SJSA1 (cell line): ENCODE measurements around the gene FGD5. TPM values are rescaled to one million over a fixed set of nuclear protein-coding genes. Genes with fewer than 3 reads are reported as not detected.

ENCODE experiments used
- DNase-seq, 2 experiments: peaks; one replicate each; pipeline ENCODE4 v3.0.0-alpha.2; 2015 to 2020; ENCODE audit warnings: low spot score in 2 of 2, low read depth in 1 of 2
- H3K27ac ChIP-seq: fragments of 250-450 bp; sonication (Bioruptor Pico); 2 replicates; pipeline ENCODE4 v1.5.1; 2020; ENCODE audit warnings: mild to moderate bottlenecking, moderate library complexity
- H3K27me3 ChIP-seq: fragments of 250-450 bp; sonication (Bioruptor Pico); replicated peaks from 2 replicates; pipeline ENCODE4 v1.5.1; 2020; ENCODE audit warnings: mild to moderate bottlenecking, moderate library complexity
- H3K36me3 ChIP-seq: fragments of 250-450 bp; sonication (Bioruptor Pico); 2 replicates; pipeline ENCODE4 v1.5.1; 2020; ENCODE audit warnings: mild to moderate bottlenecking
- H3K4me1 ChIP-seq: fragments of 250-450 bp; sonication (Bioruptor Pico); replicated peaks from 2 replicates; pipeline ENCODE4 v1.6.1; 2021; ENCODE audit warnings: mild to moderate bottlenecking
- H3K4me3 ChIP-seq: fragments of 250-450 bp; sonication (Bioruptor Pico); 2 replicates; pipeline ENCODE4 v1.5.1; 2020; ENCODE audit warnings: mild to moderate bottlenecking
- H3K9me3 ChIP-seq: fragments of 250-450 bp; sonication (Bioruptor Pico); replicated peaks from 2 replicates; pipeline ENCODE4 v1.5.1; 2020; ENCODE audit warnings: mild to moderate bottlenecking
- total RNA-seq: library from RNA; depleted of rRNA; stranded (reverse); fragments of >200 nt; shearing (Covaris generic); gene quantifications from 2 replicates; pipeline ENCODE4 v1.2.3, GENCODE V29; 2014

Gene FGD5
- total RNA-seq, 1 experiment from 2014 or later = not detected

DNA sequence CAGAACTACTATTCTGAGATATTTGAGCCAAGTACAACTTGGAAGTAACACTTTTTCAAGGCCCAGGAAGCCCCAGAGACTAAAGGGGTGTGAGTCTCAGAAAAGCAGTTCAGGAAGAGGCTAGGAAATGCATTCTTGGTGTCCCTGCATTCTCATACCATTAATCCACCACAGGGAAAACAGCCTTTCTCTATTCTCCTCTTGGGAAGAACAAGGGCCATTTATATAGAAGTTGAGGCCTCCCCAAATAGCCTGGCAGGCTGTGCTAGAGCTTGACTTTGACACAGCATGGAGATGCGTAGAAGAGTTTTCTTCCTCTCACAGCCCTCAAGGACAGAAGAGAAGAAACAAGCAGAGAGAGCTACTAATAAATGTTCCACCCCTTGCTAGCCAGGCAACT, 123.1 kb downstream of the FGD5 start:
- Histone ChIP-seq H3K9me3 (no peaks in the 10 kb centered on the region), H3K4me1 (peaks cover 6% of the 10 kb centered on the region), H3K27me3 (no peaks in the 10 kb centered on the region), H3K4me3 (no peak overlapping the region), H3K36me3 (peaks cover 31% of the 10 kb centered on the region), H3K27ac (no peak overlapping the region)
- DNase-seq = no peak

- Histone ChIP-seq H3K27ac (no peak overlapping the region), H3K4me1 (peaks cover 6% of the 10 kb centered on the region), H3K4me3 (no peak overlapping the region), H3K36me3 (peaks cover 42% of the 10 kb centered on the region), H3K9me3 (no peaks in the 10 kb centered on the region), H3K27me3 (no peaks in the 10 kb centered on the region)
- DNase-seq = no peak
Observed at GRCh38 chr3:14943042-14943441, 124.3 kb downstream of the FGD5 start.

DNA sequence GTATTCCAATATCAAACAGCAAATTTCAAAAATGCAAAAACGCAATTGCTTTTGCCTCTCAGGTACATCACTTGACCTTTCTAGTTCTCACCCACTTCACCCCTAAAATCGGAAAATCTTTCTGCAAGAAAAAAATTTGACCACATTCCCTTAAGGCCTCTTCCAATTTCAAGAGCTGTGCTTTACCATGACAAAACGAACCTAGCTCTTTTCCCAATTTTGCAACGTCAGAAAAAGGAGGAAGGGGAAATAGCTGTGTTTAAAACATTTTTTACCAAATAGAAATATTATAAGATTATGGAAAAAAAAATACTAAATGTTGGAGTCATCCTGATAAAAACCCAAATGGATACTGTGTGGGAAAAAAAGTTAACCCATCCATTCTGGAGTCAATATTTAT, 127.5 kb downstream of the FGD5 start:
- Histone ChIP-seq H3K9me3 (no peaks in the 10 kb centered on the region), H3K27me3 (no peaks in the 10 kb centered on the region), H3K4me1 (peaks cover 15% of the 10 kb centered on the region), H3K36me3 (peaks cover 61% of the 10 kb centered on the region), H3K4me3 (peak overlapping the region; percentile 73), H3K27ac (no peak overlapping the region)
- DNase-seq = no peak

DNA sequence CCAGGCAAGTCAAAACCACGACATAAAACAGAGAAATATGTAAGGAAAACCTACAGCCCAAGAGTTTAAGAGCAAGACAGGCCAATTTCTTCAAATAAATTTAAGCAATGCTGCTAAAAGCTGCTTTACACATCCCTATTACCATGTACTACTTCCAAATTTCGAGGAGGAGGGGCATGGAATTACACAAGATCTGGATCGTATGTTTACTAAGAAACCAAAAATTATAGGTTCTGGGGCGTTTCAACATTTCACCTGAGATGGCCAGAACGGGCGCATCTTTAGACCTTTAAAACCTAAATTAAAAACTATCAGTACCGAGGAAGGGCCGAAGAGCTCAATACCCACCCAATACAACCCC, 128.0 kb downstream of the FGD5 start:
- Histone ChIP-seq H3K27ac (peak overlapping the region; percentile 99), H3K4me1 (peaks cover 15% of the 10 kb centered on the region), H3K9me3 (no peaks in the 10 kb centered on the region), H3K36me3 (peaks cover 61% of the 10 kb centered on the region), H3K4me3 (peak overlapping the region; percentile 73), H3K27me3 (no peaks in the 10 kb centered on the region)
- no peak for DNase-seq

GRCh38 chr3:14947100-14947885, 128.5 kb downstream of the FGD5 start, which contains the start of gene NR2C2:
Gene NR2C2, plus strand, starts transcription at chr3:14947583. Its CDS starts 56,332 bp downstream, at chr3:15003915.
- H3K4me1 ChIP-seq = peaks cover 15% of the 10 kb centered on the region
- no peaks in the 10 kb centered on the region for H3K9me3 ChIP-seq
- H3K27ac ChIP-seq = peak within 1 kb of the TSS; percentile 99
- peak within 1 kb of the TSS; percentile 73 for H3K4me3 ChIP-seq
- DNase-seq = peak; percentile 70 to 79
- H3K27me3 ChIP-seq = no peaks in the 10 kb centered on the region
- peaks cover 61% of the 10 kb centered on the region for H3K36me3 ChIP-seq

DNA sequence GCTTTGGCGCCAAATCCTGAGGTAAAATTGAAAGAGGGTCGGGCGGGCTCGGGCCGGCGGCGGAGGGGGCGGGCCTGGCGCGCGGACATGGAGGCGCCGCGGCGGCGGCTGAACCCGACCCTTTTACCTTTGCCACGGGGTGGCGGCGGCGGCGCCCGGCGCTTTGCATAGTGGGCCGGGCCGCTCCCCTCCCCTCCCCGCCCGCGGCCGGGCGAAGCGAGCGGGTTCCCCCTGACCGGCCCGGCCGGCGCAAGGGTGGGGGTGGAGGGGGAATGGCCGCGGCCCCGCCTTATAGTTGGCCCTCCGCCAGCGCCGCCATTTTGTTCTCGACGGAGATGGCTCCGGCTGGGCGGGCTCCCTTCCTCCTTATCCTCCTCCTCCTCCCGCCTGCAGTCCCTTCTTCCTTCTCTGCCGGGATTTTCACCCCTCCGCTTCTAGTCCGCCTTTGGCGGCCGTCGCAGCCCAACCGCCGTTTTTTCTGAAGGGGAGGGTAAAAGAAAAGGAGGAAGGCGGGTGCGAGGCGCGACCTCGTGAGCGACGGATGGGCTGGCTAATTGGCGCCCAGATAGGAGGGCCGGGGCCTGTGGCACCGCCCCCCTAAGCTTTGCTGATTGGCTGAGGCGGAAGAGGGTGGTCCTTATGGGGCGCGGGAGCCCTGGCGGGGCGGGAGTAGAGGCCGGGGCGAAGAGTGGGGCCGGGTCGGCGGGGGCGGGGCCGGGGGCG, 129.3 kb downstream of the FGD5 start:
- Histone ChIP-seq H3K9me3 (no peaks in the 10 kb centered on the region), H3K4me1 (peaks cover 15% of the 10 kb centered on the region), H3K27me3 (no peaks in the 10 kb centered on the region), H3K27ac (peak overlapping the region; percentile 99), H3K36me3 (peaks cover 61% of the 10 kb centered on the region), H3K4me3 (peak overlapping the region; percentile 73)
- peak; percentile 94 to 98 for DNase-seq

DNA sequence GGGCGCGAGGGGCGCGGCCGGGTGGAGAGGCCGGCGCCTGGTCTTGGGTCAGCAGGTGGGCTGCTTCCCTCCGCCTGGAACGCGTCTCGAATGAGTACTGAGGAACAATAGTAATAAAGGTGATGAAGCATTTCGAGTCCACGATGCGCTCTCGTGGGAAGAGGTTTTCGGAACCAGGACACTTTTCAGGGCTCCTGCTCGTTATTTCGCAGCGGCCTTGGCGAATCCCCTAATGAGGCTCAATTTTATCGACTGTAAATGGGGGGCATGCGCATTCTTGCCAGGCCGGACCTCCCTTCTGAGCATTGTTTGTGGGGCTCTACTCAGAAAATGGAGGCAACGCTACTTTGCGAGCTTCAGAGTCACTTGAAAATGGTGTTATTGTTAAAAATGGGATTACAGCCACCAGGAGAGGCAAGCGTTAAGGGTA, 129.9 kb downstream of the FGD5 start:
- H3K36me3 ChIP-seq = peaks cover 57% of the 10 kb centered on the region
- peak in 1 of 2 experiments; percentile 39 for DNase-seq
- H3K27ac ChIP-seq = no peak overlapping the region
- H3K27me3 ChIP-seq = no peaks in the 10 kb centered on the region
- peak overlapping the region; percentile 73 for H3K4me3 ChIP-seq
- peaks cover 15% of the 10 kb centered on the region for H3K4me1 ChIP-seq
- H3K9me3 ChIP-seq = no peaks in the 10 kb centered on the region

GRCh38 chr3:14949126-14949525, 130.4 kb downstream of the FGD5 start:
- Histone ChIP-seq H3K36me3 (peaks cover 52% of the 10 kb centered on the region), H3K4me3 (peak overlapping the region; percentile 73), H3K4me1 (peaks cover 15% of the 10 kb centered on the region), H3K9me3 (no peaks in the 10 kb centered on the region), H3K27ac (no peak overlapping the region), H3K27me3 (no peaks in the 10 kb centered on the region)
- peak in 1 of 2 experiments; percentile 7 for DNase-seq

GRCh38 chr3:14950274-14950673, 131.5 kb downstream of the FGD5 start:
- H3K9me3 ChIP-seq = no peaks in the 10 kb centered on the region
- no peaks in the 10 kb centered on the region for H3K27me3 ChIP-seq
- H3K4me1 ChIP-seq = peaks cover 15% of the 10 kb centered on the region
- DNase-seq = no peak
- no peak overlapping the region for H3K27ac ChIP-seq
- peaks cover 41% of the 10 kb centered on the region for H3K36me3 ChIP-seq
- no peak overlapping the region for H3K4me3 ChIP-seq

GRCh38 chr3:14957153-14957552, 138.4 kb downstream of the FGD5 start:
- no peaks in the 10 kb centered on the region for H3K9me3 ChIP-seq
- DNase-seq = no peak
- H3K4me3 ChIP-seq = no peak overlapping the region
- H3K36me3 ChIP-seq = peaks cover 16% of the 10 kb centered on the region
- no peaks in the 10 kb centered on the region for H3K4me1 ChIP-seq
- no peak overlapping the region for H3K27ac ChIP-seq
- H3K27me3 ChIP-seq = no peaks in the 10 kb centered on the region

DNA sequence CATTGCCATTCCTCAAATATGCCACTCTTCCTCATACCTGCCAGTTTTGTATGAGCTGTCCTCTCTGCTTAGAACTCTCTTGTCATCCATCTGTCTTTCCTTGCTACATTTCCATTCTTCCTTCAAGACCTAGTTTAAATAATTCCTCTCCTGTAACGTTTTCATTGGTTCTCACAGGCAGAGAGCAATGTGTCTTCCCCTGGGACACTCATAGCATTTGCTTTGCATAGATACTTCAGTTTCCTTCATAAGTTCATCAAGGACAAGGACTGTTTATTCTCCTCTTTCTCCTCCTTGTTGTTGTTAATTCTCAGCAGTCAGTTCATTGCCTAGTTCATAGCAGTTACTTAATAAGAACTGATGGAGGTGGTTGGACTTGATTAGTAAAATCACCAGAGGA, 139.2 kb downstream of the FGD5 start:
- H3K4me3 ChIP-seq = no peak overlapping the region
- no peaks in the 10 kb centered on the region for H3K27me3 ChIP-seq
- DNase-seq = no peak
- H3K36me3 ChIP-seq = peaks cover 16% of the 10 kb centered on the region
- H3K4me1 ChIP-seq = no peaks in the 10 kb centered on the region
- H3K27ac ChIP-seq = no peak overlapping the region
- H3K9me3 ChIP-seq = no peaks in the 10 kb centered on the region

DNA sequence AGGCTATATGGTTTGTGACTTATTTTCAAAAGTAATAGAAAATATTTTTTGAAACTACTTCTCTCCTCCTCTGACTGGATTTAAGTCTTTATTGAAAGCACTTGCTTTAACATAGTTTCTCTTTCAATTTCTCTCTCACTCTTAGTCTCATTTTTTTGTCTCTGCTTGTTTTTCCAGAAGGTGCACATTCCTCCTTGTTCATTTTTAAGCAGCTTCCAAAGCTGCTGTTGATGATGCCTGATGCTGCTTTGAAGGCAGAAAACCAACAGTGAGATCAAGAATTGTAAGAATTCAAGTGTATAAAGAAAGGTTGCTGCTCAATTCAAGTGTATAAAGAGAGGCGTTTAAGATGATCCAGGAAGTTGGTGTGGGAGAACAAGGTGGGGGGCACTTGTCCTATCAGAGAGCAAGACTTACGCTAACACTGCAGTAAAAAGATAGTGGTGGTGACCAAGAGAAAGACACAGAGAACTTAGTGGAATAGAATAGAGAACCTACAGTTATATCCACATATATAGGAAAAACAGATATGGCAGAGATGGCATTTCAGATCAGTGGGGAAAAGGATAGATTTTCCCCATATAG, 140.7 kb downstream of the FGD5 start:
- peaks cover 18% of the 10 kb centered on the region for H3K36me3 ChIP-seq
- H3K4me3 ChIP-seq = no peak overlapping the region
- no peaks in the 10 kb centered on the region for H3K27me3 ChIP-seq
- no peak overlapping the region for H3K27ac ChIP-seq
- H3K9me3 ChIP-seq = no peaks in the 10 kb centered on the region
- DNase-seq = no peak
- H3K4me1 ChIP-seq = no peaks in the 10 kb centered on the region

DNA sequence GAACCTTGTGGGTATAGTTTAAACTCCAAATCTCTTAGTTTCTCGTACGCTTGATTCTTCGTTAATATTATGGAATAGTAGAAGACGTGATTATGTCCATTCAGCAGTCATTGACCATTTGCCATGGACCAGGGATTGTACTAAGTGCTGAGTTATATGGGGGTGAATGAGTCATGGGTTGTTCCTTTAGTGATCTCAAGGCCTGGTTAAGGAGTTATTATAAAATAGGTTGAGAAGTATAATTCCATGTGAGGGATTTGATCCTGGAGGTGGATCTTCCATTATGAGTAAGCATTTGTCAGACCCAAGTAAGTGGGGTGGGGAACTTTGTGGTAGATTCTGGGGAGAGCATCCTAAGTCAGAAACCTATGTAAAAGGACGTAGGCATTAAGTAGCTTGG, 144.0 kb downstream of the FGD5 start:
- no peak overlapping the region for H3K27ac ChIP-seq
- no peaks in the 10 kb centered on the region for H3K9me3 ChIP-seq
- DNase-seq = no peak
- no peaks in the 10 kb centered on the region for H3K4me1 ChIP-seq
- H3K36me3 ChIP-seq = peaks cover 26% of the 10 kb centered on the region
- no peaks in the 10 kb centered on the region for H3K27me3 ChIP-seq
- no peak overlapping the region for H3K4me3 ChIP-seq

DNA sequence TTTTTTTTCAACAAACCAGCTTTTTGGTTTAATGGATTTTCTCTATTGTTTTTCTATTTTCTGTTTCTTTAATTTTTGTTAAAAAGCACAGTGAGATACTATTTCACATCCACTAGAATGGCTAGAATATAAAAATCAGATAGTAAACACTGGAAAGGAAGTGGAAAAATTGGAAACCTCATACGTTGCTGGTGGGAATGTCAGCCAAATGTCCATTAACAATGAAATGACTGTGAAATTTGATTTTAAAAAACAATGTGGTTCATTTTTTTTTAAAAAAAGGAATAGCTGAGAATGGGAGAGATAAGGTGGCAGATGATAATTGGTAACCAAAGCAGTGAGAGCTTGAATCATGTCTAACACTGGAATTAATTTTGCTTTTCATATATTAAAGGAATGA, 148.5 kb downstream of the FGD5 start:
- Histone ChIP-seq H3K9me3 (no peaks in the 10 kb centered on the region), H3K4me3 (no peak overlapping the region), H3K4me1 (no peaks in the 10 kb centered on the region), H3K27ac (no peak overlapping the region), H3K27me3 (no peaks in the 10 kb centered on the region), H3K36me3 (peaks cover 32% of the 10 kb centered on the region)
- no peak for DNase-seq
